ENCODE data around the gene RAB36. TPM values are rescaled to one million over a fixed set of nuclear protein-coding genes. Genes with fewer than 3 reads are reported as not detected.

RAB36 gene
- total RNA-seq, 3 donors from 2014 or later: 0.47 to 0.61 (median 0.49) TPM

- no peak overlapping the region for H3K4me3 Mint-ChIP-seq
- H3K36me3 Mint-ChIP-seq (ENCODE audit: insufficient read depth): no peaks in the 10 kb centered on the region
- ATAC-seq (no peak), DNase-seq (no peak)
- H3K4me1 Mint-ChIP-seq (ENCODE audit: low read depth): no peaks in the 10 kb centered on the region
- no peaks in the 10 kb centered on the region for H3K27me3 Mint-ChIP-seq (ENCODE audit: low read depth)
- H3K9me3 Mint-ChIP-seq: no peaks in the 10 kb centered on the region
Observed at GRCh38 chr22:23104187-23104971, 40.9 kb upstream of the RAB36 start.

DNA sequence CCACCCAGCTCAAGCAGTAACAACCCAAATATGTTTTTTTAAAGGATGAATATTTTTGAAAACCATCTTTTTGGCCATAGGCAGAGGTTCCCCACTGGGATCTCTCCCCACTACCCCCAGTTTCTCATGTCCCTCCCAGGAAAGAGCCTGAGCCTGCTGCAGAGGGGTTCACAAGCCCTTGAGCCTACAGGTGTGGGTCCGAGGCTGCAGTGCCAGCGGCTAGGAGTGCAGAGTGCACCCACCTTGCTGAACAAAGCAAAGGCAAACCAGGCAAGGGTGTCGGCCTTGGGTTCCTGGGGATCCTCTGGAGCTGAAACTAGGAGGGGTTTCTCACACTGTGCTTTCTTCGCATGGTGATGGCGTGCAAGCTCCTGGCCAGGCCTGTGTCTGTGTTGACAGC lies 40.0 kb upstream of the RAB36 start:
- DNase-seq: no peak
- Mint-ChIP-seq H3K4me1 (ENCODE audit: low read depth) (no peaks in the 10 kb centered on the region), H3K9me3 (no peaks in the 10 kb centered on the region), H3K4me3 (no peak overlapping the region), H3K27me3 (ENCODE audit: low read depth) (no peaks in the 10 kb centered on the region), H3K36me3 (ENCODE audit: insufficient read depth) (no peaks in the 10 kb centered on the region)
- ATAC-seq: no peak

DNA sequence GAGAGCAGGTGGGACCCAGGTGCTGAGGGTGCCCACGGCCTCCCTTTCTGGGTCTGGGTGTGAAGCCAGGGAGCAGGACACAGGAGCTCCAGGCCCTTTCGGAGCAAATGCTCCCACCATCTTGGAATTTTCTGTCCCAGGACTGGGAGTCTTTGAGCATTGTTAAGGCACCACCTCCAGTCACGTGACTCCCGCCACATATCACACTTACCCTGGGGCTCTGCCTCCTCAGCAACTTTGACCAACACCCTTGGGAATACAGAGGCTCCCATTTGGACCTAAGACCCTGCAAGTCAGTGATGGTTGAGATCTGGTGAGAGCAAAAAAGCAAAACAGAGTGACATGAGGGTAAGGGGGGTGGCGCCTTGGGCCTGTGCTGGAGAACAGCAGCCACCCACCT lies 39.4 kb upstream of the RAB36 start:
- DNase-seq (no peak), ATAC-seq (no peak)
- no peaks in the 10 kb centered on the region for H3K27me3 Mint-ChIP-seq (ENCODE audit: low read depth)
- H3K9me3 Mint-ChIP-seq: no peaks in the 10 kb centered on the region
- H3K4me1 Mint-ChIP-seq (ENCODE audit: low read depth): no peaks in the 10 kb centered on the region
- no peak overlapping the region for H3K4me3 Mint-ChIP-seq
- H3K36me3 Mint-ChIP-seq (ENCODE audit: insufficient read depth): no peaks in the 10 kb centered on the region

- no peak for DNase-seq
- no peak for ATAC-seq
- no peaks in the 10 kb centered on the region for H3K27me3 Mint-ChIP-seq (ENCODE audit: low read depth)
- no peak overlapping the region for H3K4me3 Mint-ChIP-seq
- H3K4me1 Mint-ChIP-seq (ENCODE audit: low read depth): no peaks in the 10 kb centered on the region
- H3K36me3 Mint-ChIP-seq (ENCODE audit: insufficient read depth): no peaks in the 10 kb centered on the region
- H3K9me3 Mint-ChIP-seq: no peaks in the 10 kb centered on the region
Observed at GRCh38 chr22:23106344-23106743, 38.9 kb upstream of the RAB36 start.

- H3K4me1 Mint-ChIP-seq (ENCODE audit: low read depth): no peaks in the 10 kb centered on the region
- H3K4me3 Mint-ChIP-seq: no peak overlapping the region
- DNase-seq: no peak
- no peaks in the 10 kb centered on the region for H3K27me3 Mint-ChIP-seq (ENCODE audit: low read depth)
- ATAC-seq: no peak
- no peaks in the 10 kb centered on the region for H3K36me3 Mint-ChIP-seq (ENCODE audit: insufficient read depth)
- no peaks in the 10 kb centered on the region for H3K9me3 Mint-ChIP-seq
Observed at GRCh38 chr22:23106906-23107367, 38.3 kb upstream of the RAB36 start.

DNA sequence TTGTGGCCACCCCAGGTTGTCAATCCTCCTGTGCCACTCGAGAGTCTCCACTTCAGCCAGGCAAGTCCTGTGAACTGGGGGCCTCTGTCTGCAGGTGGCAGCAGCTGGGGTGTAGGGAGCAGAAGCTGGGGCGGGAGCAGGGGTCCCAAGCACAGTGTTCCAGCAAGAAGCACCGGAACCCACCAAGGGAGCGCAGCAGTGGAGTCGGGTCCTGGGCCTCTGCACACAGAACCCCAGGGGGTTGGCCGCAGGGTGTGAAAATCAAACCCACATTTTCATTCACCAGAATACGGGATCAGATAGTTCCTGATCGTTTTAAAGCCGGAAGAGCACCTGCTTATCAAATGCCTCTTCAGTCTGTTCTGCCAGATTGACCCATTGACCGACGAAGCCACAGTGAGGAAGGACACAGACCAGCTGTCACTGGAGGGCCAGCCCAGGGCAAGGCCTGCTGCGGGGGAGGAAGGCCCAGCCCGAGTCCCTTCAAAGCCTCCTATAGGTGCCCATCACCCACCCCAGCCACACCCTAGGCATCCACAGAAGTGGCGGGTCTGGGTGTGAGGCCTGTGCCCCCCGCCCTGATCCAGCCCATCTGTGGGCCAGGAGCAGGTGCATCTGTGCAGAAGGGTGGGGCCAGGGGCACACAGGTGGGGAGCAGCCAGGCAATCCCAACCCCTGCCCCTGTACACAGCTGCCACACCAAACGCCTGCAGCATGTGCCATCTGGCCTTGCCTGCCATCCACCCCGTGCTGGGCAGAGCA lies 37.6 kb upstream of the RAB36 start:
- Mint-ChIP-seq H3K4me3 (no peak overlapping the region), H3K27me3 (ENCODE audit: low read depth) (no peaks in the 10 kb centered on the region), H3K36me3 (ENCODE audit: insufficient read depth) (no peaks in the 10 kb centered on the region), H3K9me3 (no peaks in the 10 kb centered on the region), H3K4me1 (ENCODE audit: low read depth) (no peaks in the 10 kb centered on the region)
- ATAC-seq: no peak
- no peak for DNase-seq

- H3K27me3 Mint-ChIP-seq (ENCODE audit: low read depth): no peaks in the 10 kb centered on the region
- no peak overlapping the region for H3K4me3 Mint-ChIP-seq
- H3K4me1 Mint-ChIP-seq (ENCODE audit: low read depth): no peaks in the 10 kb centered on the region
- no peaks in the 10 kb centered on the region for H3K36me3 Mint-ChIP-seq (ENCODE audit: insufficient read depth)
- ATAC-seq (no peak), DNase-seq (no peak)
- no peaks in the 10 kb centered on the region for H3K9me3 Mint-ChIP-seq
Observed at GRCh38 chr22:23108249-23109078, 36.8 kb upstream of the RAB36 start.

GRCh38 chr22:23109079-23109347 lies 36.3 kb upstream of the RAB36 start:
- Mint-ChIP-seq H3K9me3 (no peaks in the 10 kb centered on the region), H3K36me3 (ENCODE audit: insufficient read depth) (no peaks in the 10 kb centered on the region), H3K4me3 (no peak overlapping the region), H3K4me1 (ENCODE audit: low read depth) (no peaks in the 10 kb centered on the region), H3K27me3 (ENCODE audit: low read depth) (no peaks in the 10 kb centered on the region)
- DNase-seq: no peak
- no peak for ATAC-seq

GRCh38 chr22:23109441-23109978 lies 35.8 kb upstream of the RAB36 start:
- no peak overlapping the region for H3K4me3 Mint-ChIP-seq
- H3K27me3 Mint-ChIP-seq (ENCODE audit: low read depth): no peaks in the 10 kb centered on the region
- no peak for DNase-seq
- no peaks in the 10 kb centered on the region for H3K36me3 Mint-ChIP-seq (ENCODE audit: insufficient read depth)
- H3K4me1 Mint-ChIP-seq (ENCODE audit: low read depth): no peaks in the 10 kb centered on the region
- no peak for ATAC-seq
- no peaks in the 10 kb centered on the region for H3K9me3 Mint-ChIP-seq

DNA sequence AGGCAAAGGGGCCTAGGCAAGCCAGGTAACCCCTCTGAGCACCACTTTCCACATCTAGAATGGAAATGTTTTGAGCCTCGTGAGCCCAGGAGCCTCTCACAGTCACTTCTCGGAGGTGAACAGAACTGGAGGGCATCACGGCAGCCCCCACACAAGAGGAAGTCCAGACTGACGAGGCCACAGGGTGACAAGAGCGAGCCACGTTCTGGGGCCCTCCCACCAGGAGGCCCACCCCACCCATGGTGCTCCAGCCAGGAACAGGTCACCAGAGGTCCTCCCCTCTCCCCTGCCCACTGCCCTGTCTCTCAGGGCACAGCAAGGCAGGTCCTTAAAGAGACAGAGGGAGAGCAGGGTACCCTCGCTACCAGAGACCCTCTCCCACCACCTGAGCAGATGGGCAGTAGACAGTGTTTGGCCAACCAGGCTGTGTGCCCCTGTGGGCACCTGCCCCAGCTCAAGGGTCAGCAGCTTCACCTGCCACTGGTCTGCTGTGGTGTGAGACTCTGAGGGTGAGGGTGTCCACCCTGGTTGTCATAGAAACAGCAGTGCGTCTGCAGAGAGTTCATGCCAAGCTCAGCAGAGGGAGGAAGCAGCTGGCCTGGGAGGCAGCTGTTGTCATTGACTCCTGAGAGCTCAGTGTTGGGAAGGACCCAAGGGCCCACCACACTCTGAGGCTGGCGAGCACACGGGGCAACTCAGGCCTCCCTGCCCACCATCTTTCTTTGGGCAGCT lies 34.9 kb upstream of the RAB36 start:
- ATAC-seq: no peak
- no peaks in the 10 kb centered on the region for H3K36me3 Mint-ChIP-seq (ENCODE audit: insufficient read depth)
- no peaks in the 10 kb centered on the region for H3K27me3 Mint-ChIP-seq (ENCODE audit: low read depth)
- H3K9me3 Mint-ChIP-seq: no peaks in the 10 kb centered on the region
- H3K4me1 Mint-ChIP-seq (ENCODE audit: low read depth): no peaks in the 10 kb centered on the region
- H3K4me3 Mint-ChIP-seq: no peak overlapping the region
- DNase-seq: no peak

- no peaks in the 10 kb centered on the region for H3K36me3 Mint-ChIP-seq (ENCODE audit: insufficient read depth)
- DNase-seq (no peak), ATAC-seq (no peak)
- no peaks in the 10 kb centered on the region for H3K9me3 Mint-ChIP-seq
- no peaks in the 10 kb centered on the region for H3K27me3 Mint-ChIP-seq (ENCODE audit: low read depth)
- no peaks in the 10 kb centered on the region for H3K4me1 Mint-ChIP-seq (ENCODE audit: low read depth)
- H3K4me3 Mint-ChIP-seq: no peak overlapping the region
Observed at GRCh38 chr22:23110922-23111527, 34.3 kb upstream of the RAB36 start.

DNA sequence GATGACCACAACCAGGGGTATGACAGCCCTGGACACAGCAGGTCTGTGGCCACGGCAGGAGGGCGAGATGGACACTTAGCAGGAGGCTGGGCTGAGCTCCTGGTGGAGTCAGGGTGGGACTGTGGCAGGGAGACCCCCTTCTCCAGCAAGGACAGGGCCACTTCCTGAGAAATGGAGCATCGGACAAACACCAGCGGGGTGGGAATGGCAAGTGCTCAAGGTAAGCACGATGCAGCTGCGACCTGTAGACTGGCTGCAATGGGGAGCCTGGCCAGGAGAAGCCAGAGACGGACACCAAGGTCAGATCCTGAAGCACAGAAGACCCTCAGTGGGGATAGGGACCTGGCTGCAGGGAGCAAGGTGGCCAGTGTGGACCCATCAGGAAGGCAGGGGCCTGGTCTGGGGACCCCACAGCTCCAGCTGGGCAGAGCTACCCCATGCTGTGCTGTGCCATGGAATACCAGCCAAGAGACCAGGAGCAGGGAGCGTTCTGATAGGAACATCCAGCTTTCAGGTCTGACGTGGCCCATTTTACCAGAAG lies 32.7 kb upstream of the RAB36 start:
- Mint-ChIP-seq H3K4me3 (no peak overlapping the region), H3K4me1 (ENCODE audit: low read depth) (no peaks in the 10 kb centered on the region), H3K36me3 (ENCODE audit: insufficient read depth) (no peaks in the 10 kb centered on the region), H3K27me3 (ENCODE audit: low read depth) (no peaks in the 10 kb centered on the region), H3K9me3 (no peaks in the 10 kb centered on the region)
- DNase-seq: no peak
- ATAC-seq: no peak

DNA sequence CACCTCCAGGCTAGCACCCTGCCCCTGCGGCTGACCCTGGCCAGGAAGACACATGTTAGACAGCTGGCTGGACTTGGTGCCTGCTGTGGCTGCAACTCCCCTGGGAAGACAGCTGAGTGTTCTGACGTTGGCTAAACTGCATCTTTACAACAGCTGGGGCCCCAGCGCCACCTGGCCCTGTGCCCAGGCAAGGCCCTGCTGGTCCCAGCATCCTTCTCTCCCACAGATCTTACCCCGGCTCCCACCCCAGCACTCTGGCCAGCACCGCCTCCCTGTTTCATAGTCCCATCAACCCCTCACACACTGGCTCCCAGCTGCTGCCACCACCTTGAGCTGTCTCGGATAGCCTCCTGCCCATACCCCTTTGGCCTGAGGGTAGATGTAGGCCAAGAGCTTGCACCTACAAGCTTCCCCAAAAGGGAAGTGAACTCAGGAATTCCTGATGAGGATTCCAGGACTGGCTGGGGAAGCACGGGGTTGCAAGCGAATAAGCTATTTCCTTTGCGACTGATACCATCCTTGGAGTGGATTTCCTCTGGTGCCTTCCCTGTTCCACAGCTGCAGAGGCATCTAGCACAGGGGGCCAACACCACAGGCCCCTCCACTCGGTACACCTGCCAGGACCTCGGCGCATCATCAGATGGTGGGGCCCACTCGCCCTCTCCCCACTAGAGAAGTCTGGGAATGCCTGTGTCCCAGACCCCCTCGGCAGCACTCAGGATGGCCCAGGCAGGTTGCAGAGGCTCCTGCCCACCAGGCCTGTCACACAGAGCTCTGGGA lies 32.0 kb upstream of the RAB36 start:
- DNase-seq (no peak), ATAC-seq (no peak)
- H3K4me3 Mint-ChIP-seq: no peak overlapping the region
- H3K36me3 Mint-ChIP-seq (ENCODE audit: insufficient read depth): no peaks in the 10 kb centered on the region
- no peaks in the 10 kb centered on the region for H3K9me3 Mint-ChIP-seq
- H3K27me3 Mint-ChIP-seq (ENCODE audit: low read depth): no peaks in the 10 kb centered on the region
- H3K4me1 Mint-ChIP-seq (ENCODE audit: low read depth): no peaks in the 10 kb centered on the region

Measured in activated T-cell treated with anti-CD3 and anti-CD28 coated beads, Interleukin-2, amount 50 U/mL, for 4 hours (primary cell).